OCI-LY7 (cell line): Measurements from ENCODE around the gene KRTAP10-3. TPM values are rescaled to one million over a fixed set of nuclear protein-coding genes. Genes with fewer than 3 reads are reported as not detected.

Source experiments
- BruUV-seq: library from RNA; stranded (reverse); fragments of 400-500 nt; replicated peaks from 2 replicates; lab custom pipeline; 2021; lab: Mats Ljungman, UMichigan
- CTCF ChIA-PET: fragments of 300-600 bp; sonication (Branson Sonifier 250); formaldehyde crosslinking; loops from one replicate; lab custom pipeline; 2022; ENCODE audit warnings: antibody characterized with exemption; ENCODE audit not compliant: unreplicated experiment; lab: Charles Lee
- POLR2A ChIA-PET: fragments of 300-600 bp; sonication (Branson Sonifier 250); formaldehyde crosslinking; loops from one replicate; lab custom pipeline; 2022; ENCODE audit warnings: antibody characterized with exemption; lab: Charles Lee
- DNase-seq: peaks from one replicate; pipeline ENCODE4 v3.0.0-alpha.2; 2015; ENCODE audit warnings: low spot score
- H2AFZ ChIP-seq: fragments of 200-600 bp; sonication (generic), shearing (Covaris generic); 2 replicates; pipeline ENCODE4 v1.6.1; 2014; ENCODE audit warnings: mild to moderate bottlenecking, antibody characterized with exemption, low read length, moderate library complexity
- H3K27ac ChIP-seq: fragments of 200-600 bp; sonication (generic); 2 replicates; pipeline ENCODE4 v1.5.1; 2014; ENCODE audit warnings: mixed run types, low read depth, mild to moderate bottlenecking, moderate library complexity, low read length, inconsistent platforms; ENCODE audit not compliant: poor library complexity, severe bottlenecking
- H3K36me3 ChIP-seq: fragments of 200-600 bp; sonication (generic); 2 replicates; pipeline ENCODE4 v1.6.1; 2014; ENCODE audit warnings: mild to moderate bottlenecking, antibody characterized with exemption, low read length, moderate library complexity, mixed read lengths; ENCODE audit not compliant: insufficient read depth
- H3K4me1 ChIP-seq: fragments of 200-600 bp; sonication (generic); 2 replicates; pipeline ENCODE4 v1.5.1; 2014; ENCODE audit warnings: mild to moderate bottlenecking, low read length; ENCODE audit not compliant: insufficient read depth, poor library complexity, severe bottlenecking
- H3K4me2 ChIP-seq: fragments of 200-600 bp; sonication (generic); 2 replicates; pipeline ENCODE4 v1.6.1; 2014; ENCODE audit warnings: mild to moderate bottlenecking, low read length
- H3K4me3 ChIP-seq: fragments of 200-600 bp; sonication (generic); 2 replicates; pipeline ENCODE4 v1.5.1; 2014; ENCODE audit warnings: mild to moderate bottlenecking, low read depth, low read length; ENCODE audit not compliant: poor library complexity, severe bottlenecking
- H3K79me2 ChIP-seq: fragments of 200-600 bp; sonication (generic); 2 replicates; pipeline ENCODE4 v1.6.1; 2016; ENCODE audit warnings: low read depth, mild to moderate bottlenecking, low read length, moderate library complexity, mixed read lengths; ENCODE audit not compliant: insufficient read depth
- H3K9me2 ChIP-seq: fragments of 200-600 bp; sonication (generic); 2 replicates; pipeline ENCODE4 v1.6.1; 2016; ENCODE audit warnings: mild to moderate bottlenecking, low read length, mixed read lengths; ENCODE audit not compliant: insufficient read depth
- H3K9me3 ChIP-seq: fragments of 200-600 bp; sonication (generic); 2 replicates; pipeline ENCODE4 v1.6.1; 2014; ENCODE audit warnings: mild to moderate bottlenecking, mixed run types, low read length, mixed read lengths
- H4K20me1 ChIP-seq: fragments of 200-600 bp; sonication (generic); 2 replicates; pipeline ENCODE4 v1.6.1; 2014; ENCODE audit warnings: mild to moderate bottlenecking, antibody characterized with exemption, low read length, moderate library complexity, mixed read lengths; ENCODE audit not compliant: insufficient read depth
- EZH2phosphoT487 ChIP-seq: fragments of 200-600 bp; sonication (generic); IDR thresholded peaks from 2 replicates; pipeline ENCODE4 v1.6.1; 2018; ENCODE audit warnings: low read depth, borderline replicate concordance, mild to moderate bottlenecking, mixed run types, antibody characterized with exemption, low read length, moderate library complexity, mixed read lengths
- intact Hi-C: fragments of 100-400 bp; cut with micrococcal nuclease; formaldehyde crosslinking; loops from one replicate; pipeline ENCODE4 v1.10.0; 2022; ENCODE audit not compliant: unreplicated experiment
- total RNA-seq, 2 experiments: library from RNA; depleted of rRNA in 1 of 2; stranded (reverse); fragments of >200 nt in 1 of 2; shearing (Covaris generic) in 1 of 2; gene quantifications; 2 replicates each; pipeline ENCODE4 v1.2.3, GENCODE V29; 2014 to 2022
- TF ChIP-seq, protein P1 (sequence below): fragments of 200-600 bp; sonication (generic); conservative IDR thresholded peaks from 2 replicates; pipeline ENCODE4 v1.5.1; 2014; ENCODE audit warnings: mild to moderate bottlenecking, antibody characterized with exemption, low read length, moderate library complexity, mixed read lengths

Gene KRTAP10-3
- total RNA-seq, 2 experiments from 2014 or later, result not detected

DNA sequence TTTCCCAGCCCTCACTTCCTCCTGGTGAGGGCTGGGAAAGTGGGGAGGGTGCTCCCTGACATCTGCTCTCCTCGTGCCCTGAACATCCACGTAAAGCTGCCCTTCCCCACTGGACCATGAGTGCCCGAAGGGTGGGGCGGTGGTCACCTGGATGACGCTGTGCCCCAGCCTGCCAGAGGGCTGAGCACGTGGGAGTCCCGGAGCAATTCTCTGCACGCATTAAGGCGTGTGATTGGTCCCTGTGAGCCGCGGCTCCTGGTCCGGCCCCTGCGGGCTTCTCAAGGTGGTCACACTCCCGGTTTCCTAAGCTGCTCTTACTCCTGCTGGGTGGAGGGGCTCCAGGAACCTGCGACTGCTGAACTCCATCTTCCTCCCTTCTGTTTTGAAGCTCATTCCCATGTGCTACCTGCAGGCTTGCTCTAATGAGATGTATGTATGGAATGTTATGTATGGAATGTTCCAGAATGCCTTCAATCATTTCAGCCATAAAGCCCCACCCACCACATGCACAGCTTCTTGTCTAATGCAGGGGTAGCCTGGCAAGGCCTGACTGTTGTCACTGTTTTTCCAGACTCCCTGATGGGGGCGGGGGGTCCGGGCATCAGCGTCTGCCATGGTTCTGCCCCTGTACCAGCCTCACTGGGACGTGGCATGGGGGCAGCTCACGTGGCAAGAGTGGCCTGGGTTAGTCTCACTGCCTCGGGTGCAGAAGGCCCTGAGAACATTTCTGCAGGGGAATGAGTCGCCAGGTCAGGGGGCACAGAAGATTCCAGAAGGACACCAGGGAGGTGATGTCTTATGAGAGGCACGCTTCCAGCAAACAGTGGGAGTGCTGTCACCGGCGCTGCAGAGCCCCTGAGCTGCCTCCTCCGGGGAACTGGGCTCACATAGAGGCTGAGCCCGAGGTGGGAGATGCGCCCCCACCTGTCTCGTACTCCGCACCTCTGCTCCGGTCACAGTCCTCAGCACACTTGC, 38.0 kb downstream of the KRTAP10-3 start:
- intact Hi-C loops, result no loop called here
- BruUV-seq, result no TSS peak
- no peak overlapping the region for H3K4me2 ChIP-seq
- H4K20me1 ChIP-seq, result no peaks in the 10 kb centered on the region
- H3K79me2 ChIP-seq, result no peaks in the 10 kb centered on the region
- H3K4me1 ChIP-seq, result no peaks in the 10 kb centered on the region
- H3K36me3 ChIP-seq, result no peaks in the 10 kb centered on the region
- no peaks in the 10 kb centered on the region for H3K9me2 ChIP-seq
- no peak overlapping the region for H3K4me3 ChIP-seq
- no peaks in the 10 kb centered on the region; the same call in 1 of the 2 replicates for H3K9me3 ChIP-seq
- H3K27ac ChIP-seq, result no peak overlapping the region
- no peak for DNase-seq
- TF ChIP-seq, protein P1, sequence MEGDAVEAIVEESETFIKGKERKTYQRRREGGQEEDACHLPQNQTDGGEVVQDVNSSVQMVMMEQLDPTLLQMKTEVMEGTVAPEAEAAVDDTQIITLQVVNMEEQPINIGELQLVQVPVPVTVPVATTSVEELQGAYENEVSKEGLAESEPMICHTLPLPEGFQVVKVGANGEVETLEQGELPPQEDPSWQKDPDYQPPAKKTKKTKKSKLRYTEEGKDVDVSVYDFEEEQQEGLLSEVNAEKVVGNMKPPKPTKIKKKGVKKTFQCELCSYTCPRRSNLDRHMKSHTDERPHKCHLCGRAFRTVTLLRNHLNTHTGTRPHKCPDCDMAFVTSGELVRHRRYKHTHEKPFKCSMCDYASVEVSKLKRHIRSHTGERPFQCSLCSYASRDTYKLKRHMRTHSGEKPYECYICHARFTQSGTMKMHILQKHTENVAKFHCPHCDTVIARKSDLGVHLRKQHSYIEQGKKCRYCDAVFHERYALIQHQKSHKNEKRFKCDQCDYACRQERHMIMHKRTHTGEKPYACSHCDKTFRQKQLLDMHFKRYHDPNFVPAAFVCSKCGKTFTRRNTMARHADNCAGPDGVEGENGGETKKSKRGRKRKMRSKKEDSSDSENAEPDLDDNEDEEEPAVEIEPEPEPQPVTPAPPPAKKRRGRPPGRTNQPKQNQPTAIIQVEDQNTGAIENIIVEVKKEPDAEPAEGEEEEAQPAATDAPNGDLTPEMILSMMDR, result no peak
- TF ChIP-seq EZH2phosphoT487, result no peak
- ChIA-PET POLR2A (no interaction called here), CTCF (no interaction called here)
- no peak overlapping the region for H2AFZ ChIP-seq

DNA sequence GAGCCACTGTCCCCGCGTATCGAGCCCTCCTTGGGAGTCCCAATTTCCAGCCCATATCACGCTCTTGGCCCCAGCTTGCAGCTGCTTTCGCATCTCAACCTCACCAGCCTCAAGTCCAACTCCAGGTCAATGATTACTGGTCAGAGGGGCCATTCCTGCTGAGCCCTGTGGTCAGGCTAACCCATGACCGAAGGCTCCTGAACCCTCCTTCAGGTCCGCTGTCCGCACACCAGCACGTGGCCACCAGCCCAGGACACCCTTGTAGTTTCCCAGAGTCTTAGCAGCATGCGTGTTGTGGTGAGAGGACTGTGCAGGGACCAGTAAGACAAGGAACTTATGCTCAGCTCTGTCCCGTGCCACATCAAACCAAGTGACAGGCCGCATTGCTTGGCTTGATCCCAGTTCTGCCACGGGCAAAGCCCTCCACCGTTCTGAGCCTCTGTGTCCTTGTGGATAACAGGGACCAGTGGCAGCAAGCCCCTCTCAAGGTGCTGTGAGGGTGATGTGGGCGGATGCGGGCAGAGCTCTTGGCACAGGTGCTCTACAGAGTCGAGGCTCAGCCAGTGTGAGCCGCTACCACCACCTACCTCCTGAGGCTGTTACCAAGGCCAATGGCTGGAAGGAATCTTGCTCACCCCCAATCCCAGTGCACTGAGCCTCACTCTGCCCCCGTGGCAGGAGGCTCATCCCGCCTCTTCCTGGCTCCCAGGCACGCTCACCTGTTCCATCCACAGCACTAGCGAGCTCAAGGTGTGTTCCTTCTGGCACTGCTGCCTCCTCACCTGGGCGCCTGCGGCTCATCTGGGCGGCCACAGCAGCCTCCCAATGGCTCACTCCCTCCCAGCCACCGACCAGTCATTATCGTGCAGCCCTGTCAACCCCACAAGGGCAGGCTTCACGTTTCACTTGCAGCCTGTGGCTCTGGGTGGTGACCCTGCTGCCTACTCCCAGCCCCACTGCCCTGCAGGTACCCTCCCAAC, 39.0 kb downstream of the KRTAP10-3 start:
- no peaks in the 10 kb centered on the region for H3K4me1 ChIP-seq
- no TSS peak for BruUV-seq
- ChIA-PET POLR2A (no interaction called here), CTCF (no interaction called here)
- H3K79me2 ChIP-seq, result no peaks in the 10 kb centered on the region
- no peaks in the 10 kb centered on the region; the same call in 1 of the 2 replicates for H3K9me3 ChIP-seq
- H4K20me1 ChIP-seq, result no peaks in the 10 kb centered on the region
- no peak overlapping the region for H3K4me2 ChIP-seq
- no peaks in the 10 kb centered on the region for H3K36me3 ChIP-seq
- no peak overlapping the region for H3K27ac ChIP-seq
- no peaks in the 10 kb centered on the region for H3K9me2 ChIP-seq
- DNase-seq, result no peak
- TF ChIP-seq, protein P1, result no peak
- TF ChIP-seq EZH2phosphoT487, result no peak
- intact Hi-C loops, result no loop called here
- H3K4me3 ChIP-seq, result no peak overlapping the region
- no peak overlapping the region for H2AFZ ChIP-seq
